Hindlimb muscle (tissue), 1 donor: ENCODE measurements around the gene MACC1. TPM values are rescaled to one million over a fixed set of nuclear protein-coding genes. Genes with fewer than 3 reads are reported as not detected.
"Not testable (repeated sequence)": the region's sequence is repeated elsewhere in the genome, so short reads cannot be mapped to it uniquely, and the experiment has no call there.

Source experiments
- DNase-seq: peaks from one replicate; pipeline ENCODE4 v3.0.0-alpha.2; 2013
- polyA plus RNA-seq: library from polyadenylated mRNA; unstranded; fragments of 120-200 nt; gene quantifications from one replicate; pipeline ENCODE4 v1.2.1, GENCODE V29; 2013; ENCODE audit not compliant: insufficient read length

Gene MACC1
- polyA plus RNA-seq, 1 donor: 0.09 TPM

DNA sequence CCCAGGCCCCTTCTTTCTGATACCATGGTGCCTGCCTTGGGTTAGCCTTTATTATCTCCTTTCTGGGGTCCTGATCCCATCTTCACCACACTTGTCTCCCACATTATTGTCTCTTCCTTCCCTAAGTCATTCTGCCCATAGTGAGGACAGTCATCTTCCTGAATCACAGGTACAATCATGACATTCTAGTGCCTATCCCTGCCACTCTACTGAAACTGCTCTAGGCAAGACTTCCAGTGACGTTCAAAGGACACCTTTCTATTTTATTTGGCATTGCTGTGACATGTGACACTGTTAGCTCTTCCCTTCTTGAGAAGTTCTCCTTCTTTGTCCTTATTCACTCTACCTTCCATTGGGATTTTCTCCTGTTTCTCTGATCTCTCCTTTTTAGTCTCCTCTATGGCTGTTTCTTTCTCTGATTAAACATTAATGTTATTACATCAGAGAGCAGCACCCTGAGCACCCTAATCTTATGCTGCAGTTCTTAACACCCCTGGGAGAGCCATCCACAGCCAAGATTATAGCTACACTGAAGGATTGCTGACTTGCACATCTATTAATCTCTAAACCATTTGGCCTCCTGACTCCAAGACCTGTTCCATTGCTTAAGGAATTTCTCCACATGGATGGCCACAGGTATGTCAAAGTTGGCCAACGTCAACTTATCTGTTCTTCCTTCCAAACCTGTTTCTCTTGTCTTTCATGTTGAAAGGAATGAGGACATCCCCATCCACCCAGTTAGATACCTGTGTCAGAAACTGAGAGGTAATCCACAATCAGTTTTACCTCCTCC is 10.9 kb downstream of the MACC1 start:
- DNase-seq: no peak

DNA sequence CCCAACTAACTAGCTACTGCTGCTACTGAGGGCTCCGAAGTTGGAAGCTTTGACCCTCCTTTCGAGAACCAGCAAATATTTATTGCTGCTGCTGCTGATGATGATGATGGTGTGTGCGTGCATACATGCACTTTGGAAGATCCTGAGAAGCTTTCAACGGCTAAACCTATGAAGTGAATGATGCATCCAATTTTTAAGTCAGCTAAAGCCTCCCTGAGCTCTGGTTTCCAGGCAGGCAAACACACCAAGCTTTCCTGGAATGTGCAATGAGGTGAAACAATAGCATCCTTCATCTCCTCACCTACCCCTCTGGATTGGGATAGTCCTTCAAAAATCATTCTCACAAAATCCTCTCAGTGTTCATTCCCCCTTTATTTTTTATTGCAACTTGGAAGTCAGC is 13.9 kb downstream of the MACC1 start:
- no peak for DNase-seq

DNA sequence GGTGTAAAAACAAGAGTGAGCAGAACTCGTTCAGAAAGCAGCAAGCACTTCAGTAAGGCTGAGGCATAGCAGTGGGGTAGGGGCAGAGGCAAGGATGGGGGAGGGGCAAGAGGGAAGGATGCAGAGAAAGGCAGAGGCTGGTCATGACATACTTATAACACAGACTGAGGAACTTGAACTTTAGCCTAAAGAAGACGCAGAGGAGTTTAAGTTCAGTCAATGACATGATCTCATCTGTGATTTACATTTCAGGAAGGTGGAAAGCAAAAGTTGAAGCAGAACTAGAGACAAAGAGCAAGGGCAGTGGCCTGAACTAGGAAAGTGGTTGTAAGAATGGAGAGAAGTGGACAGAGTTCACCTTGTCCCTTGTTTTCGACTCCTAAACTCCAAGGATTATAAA is 15.8 kb downstream of the MACC1 start:
- no peak for DNase-seq

DNA sequence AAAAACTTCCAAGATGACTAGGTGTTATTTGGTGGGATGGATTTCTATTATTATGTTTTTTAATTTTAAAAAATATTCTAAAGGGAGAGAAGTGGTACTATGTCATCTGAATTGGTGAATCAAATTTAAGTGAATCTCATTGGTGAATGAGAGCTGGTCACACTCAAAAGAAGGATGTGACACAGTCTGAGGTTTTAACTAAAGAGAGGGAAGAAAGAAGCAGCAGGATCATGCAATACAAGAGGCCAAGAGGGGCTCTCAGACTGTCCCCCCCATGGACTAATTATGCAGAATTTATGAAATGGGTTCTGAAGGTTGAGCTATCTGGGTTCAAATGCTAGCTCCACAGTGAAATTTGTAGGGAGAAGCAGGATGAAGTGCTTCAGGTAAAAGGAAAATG is 16.2 kb downstream of the MACC1 start:
- DNase-seq: no peak

DNA sequence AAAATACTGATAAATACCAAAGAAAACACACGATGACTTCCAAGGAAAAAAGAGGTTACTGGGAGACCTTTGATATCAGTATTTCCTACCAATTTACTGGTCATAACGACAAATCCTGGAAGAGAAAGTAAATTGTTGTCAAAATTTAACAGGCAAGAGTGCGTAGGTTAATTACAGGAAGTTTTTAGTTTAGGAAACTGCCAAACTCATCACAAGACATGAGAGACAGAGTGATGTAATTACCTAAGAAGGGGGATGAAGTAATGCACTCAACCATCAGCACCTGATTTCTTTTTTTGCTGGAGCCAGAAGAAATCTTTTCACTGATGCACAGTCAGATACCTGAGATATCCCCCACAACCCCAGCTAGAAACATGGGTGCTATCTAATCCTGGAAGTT is 16.8 kb downstream of the MACC1 start:
- DNase-seq: no peak

DNA sequence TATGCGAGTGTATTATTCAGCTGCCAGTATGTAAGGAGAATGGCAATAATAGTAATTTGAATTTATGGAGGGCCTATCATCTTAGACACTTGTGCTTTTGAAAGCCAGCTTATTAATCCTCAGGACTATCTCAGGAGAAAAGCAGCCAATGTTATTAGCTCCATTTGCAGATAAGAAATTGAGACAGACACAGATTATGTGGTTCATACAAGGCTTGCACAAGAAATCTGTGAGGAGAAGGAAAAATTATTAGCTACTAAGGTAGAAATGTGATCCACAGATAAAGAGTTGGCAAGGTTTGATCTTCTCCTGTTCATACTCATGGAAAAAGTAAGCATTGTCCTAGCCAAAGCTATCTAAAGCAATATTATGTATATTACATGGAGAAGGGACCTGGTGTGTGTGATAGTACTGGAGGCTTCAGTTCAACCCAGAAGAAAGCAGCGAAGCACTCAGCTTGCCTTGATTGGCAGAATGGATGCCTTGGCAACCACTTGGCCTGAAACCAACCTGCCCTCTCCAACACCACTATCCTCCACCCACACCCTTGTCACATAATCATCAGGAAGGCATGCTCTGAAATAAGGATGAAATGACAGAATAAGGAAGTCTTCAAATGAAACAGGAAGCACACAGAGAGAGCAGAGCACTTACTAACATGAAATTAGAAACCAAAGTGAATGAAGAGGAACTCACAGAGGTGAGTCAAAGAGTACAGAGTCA is 18.0 kb downstream of the MACC1 start:
- DNase-seq: no peak

DNA sequence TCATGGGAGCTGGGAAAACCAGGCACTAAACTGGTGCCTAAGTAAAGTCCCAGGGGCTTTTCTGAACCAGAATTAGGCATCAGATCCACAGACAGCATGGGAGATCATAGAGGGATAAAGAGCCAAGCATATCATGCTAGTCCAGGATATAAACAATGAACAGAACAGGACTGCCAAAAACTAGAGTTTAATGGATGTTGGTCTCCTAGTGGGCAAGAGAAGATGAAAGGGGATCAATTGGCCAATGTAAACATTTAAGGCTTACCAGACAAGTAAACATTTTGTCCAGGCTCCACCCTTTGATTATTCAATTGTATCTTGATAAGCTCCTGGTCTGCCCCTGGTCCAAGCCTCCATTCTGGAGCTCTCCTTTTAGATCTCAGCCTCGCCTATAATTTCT is 18.9 kb downstream of the MACC1 start:
- no peak for DNase-seq

DNA sequence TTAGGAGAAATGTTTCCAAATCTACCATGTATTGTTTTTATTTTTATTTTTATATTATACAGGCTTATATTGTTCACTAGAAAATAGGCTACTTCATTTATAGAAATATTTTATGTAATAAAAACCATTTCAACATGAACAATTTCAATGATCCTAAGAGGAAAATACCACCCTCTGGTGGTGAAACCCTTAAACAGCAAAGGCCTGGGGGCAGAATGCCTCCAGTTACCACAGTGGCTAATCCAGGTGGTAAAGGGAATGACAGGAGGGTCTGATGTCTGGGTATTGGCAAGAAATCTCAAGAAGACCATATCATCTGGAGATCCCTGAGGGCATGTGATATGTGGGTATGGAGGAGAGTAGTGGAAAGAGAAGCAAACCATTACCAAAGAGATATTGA is 19.3 kb downstream of the MACC1 start:
- DNase-seq: no peak

DNA sequence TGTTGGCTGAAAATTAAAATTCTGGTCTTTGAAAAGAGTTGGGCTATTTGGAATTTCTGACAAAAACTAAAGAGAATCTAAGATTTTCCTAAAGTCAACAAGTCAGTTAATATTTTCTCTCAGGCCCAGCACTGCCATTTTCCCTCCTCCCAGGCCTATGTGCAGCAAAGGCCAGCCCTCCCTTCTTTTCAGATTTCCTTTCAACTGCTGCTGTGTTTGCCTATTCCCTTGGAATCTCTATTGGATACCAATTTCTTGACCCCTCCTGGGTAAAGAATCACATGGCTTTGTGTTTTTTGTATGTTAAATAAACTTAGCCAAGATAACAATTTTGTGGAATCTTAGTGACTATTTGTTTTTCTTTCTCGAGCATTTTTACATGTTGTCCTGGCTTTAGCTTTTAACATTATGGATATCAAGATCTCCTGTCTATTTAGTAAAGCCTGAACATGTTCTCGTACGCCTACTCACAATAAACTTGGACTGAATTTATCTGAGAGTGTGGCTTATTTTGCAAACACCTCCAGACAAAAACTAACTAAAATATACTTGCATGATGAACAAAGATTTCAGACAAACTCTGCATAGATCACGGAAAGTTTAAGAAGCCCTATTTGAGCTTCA is 19.9 kb downstream of the MACC1 start:
- DNase-seq: no peak

DNA sequence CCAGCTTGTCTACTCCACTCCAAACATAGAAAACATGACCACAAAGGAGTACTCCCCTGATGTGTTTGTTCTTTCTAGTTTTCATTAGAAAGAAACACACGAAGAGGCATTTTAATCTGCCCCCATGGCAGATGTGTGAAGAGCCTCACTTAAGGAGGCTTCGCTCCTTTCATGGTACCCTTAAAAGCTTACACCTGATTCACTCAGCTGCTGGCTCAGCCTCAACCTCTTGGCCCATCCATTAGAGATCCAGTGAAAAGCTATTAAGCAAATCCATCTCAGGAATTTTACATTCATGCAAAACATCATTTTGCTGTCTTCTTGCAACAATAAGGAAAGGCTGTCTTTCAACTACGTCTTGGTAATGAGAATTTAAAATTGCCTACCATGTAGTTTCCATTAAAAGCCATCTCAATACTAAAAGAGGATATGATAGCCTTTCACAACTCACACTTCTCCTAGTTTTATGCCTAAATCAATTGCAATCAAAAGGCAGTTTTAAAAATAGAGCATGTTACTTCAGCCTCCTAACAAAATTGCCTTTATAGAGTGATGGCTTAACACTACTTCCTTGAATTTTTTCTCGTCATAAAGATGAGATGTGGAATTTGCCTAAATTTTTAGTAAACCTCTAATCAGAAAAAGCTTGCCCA is 22.7 kb downstream of the MACC1 start:
- no peak for DNase-seq

DNA sequence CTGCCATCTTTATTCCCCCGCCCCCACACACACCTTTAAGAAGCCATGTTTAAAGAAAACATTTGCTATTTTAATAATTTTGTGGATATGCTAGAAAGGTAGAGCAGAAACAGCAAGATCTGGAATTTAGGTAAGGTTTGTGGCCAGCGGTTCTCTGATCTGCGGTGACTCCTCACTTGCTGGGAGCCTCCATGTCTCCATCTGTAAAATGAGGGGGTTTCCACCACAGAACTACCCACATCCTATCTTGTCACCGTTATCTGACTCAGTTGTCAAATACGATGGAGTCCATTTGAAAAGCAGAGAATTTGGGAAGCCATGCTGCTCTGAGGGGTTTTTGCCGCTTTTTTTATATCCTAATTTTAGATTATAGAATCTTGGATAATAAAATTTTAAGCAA is 23.3 kb downstream of the MACC1 start:
- DNase-seq: no peak

DNA sequence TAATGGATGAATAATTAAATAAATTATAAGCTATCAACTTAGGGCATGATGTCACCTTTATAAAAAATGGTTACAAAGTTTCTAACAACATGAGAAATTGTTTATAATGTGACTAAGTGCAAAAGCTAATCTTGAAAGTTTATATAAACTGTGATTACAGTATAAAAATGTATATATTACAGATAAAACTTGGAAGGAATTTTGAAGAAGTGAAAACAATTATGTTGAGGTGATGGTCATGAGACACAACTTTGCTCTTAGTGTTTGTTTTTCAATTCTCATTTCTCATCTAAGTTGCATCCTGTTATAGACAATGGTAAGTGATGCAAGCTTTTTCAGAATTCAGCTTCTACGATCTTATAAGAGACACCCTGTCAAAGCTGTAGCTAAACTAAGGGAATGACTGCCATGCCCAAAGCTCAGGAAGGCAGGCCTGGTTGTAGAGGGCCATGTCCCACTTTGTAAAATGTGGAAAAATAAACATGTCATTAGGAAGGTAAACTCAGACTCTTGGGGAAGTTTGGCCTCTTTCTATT is 23.9 kb downstream of the MACC1 start:
- DNase-seq: no peak

DNA sequence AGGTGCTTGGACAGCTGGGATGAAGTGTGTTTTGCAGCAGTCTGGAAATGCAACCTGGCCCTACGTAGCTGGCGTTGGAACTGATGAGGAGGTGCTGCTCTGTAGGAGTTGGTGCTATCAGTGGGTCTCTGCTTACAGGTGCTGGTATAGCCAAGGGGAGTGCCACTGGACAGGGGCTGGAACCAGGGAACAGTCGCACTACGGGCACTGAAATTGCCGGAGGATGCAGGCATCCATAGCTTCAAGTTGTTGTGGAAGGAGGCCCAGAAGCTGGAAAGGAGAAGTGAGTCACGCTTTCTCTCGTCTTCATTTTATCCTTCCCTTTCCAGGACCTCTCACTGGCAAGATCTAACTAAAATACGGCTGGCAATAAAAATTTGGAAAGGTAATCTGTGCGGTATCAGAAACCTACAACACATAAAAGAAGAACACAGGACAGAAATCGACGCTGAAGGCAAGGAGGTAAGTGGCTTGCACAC is 25.8 kb downstream of the MACC1 start:
- no peak for DNase-seq

DNA sequence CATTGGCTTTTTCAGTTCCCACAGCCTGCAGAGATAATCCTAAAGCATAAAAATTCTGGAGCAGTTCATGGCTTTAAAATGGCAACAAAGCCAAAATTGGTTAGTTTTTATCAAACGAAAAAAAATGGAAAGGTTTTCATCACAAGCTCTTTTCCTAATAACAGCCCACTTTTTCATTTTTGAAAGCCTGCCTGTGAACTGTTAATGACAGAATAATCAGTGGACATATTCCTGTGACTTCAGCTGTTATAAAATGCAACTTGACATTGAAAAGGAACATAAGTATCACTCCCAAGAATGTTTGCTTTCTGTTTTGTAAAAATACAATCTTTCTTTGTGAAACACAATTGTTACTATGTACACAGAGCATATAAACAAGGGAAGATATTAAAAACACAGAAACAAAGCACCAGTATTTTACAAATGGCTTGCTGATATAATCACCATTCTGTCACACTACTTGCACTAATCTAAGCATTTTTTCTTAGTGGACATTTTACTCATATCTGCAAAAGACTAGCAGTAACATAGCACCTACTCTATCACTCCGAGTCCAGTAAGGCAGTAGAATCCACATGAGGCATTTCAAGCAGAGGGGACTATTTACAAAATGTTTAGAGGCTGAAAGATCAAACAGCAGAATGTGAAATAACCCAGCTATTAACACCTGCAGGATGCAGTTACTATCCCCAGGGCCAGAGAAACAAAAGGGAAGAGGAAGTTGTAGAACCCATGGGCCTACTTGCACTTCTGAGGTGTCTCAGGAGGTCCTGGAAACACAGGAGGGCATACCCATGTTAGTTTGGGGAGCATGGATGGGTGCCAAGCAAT is 26.4 kb downstream of the MACC1 start:
- no peak for DNase-seq

DNA sequence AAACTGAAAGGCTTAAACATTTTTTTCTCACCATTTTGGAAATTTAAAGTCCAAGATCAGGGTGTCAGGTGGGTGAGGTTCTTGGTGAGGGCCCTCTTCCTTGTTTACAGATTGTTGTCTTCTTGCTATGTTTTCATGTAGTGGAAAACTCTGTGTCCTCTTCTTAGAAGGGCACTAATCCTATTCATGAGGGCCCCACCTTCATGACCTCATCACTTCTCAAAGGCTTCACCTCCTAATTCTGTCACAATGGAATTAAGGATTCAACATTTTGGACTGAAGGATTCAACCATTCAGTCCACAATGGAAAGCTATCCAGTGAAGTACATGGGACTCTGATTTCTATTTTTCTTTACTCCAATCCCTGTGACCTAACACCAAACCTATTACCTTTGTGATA is 27.3 kb downstream of the MACC1 start:
- DNase-seq: no peak

DNA sequence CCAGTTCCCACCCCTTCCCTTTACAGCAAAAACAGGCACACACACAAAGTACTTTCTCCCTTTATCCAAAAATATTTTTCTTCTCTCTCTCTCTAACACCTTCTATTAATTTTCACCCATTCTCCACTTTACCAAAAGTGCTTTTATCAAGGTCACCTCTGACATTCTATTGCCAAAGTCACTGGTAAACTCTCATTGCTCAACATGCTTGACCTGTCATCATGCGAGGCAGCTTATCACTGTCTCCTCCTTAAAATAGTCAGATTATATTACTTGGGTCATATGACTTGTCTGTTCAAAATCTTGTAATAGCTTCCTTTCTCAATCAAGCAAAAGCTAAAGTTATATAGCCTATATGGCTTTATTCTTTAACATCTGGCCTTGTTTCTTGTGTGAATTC is 28.6 kb downstream of the MACC1 start:
- no peak for DNase-seq

DNA sequence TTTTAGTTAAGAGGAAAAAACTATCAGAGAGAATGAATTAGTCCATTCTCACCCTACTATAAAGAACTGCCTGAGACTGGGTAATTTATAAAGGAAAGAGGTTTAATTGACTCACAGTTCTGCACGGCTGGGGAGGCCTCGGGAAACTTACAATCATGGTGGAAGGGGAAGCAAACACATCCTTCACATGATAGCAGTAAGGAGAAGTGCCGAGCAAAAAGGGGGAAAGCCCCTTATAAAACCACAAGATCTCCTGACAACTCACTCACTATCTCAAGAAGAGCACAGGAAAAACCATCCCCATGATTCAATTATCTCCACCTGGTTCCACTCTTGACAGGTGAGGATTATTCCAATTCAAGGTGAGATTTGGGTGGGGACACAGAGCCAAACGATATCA is 29.3 kb downstream of the MACC1 start:
- not testable (repeated sequence) for DNase-seq

DNA sequence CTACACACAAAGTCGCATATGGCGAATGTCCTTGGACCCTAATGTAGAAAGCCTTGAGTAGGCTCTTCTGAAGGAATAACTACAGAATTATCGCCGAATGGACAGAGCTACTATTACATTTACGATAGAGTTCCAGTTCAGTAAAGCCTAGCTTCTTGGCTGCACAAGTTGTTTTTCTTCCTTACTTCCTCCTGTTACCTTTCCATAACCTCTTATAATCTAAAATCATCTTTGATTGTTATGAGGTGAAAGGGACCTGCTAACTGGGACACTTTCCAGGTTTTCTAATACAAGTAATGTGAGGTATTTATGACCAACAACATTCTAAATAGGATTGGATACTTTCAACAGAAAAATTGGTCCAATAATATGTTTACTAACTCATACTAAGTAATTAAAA is 31.2 kb downstream of the MACC1 start:
- DNase-seq: no peak

DNA sequence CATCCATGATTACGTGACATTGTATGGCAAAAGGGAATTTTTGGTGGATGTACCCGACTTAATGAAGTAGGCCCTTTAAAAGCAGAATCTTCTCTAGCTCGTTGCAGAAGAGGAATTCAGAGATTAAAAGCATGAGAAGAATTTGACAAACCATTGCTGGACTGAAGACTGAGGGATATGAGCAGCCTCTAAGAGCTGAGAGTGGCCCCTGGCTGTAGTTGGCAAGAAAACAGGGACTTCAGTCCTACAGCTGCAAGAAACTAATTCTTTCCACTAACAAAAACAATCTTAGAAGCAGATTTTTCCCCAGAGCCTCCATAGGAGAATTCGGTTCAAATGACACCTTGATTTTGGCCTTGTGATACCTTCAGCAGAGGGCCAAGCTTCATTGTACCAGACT is 34.1 kb downstream of the MACC1 start:
- DNase-seq: no peak

DNA sequence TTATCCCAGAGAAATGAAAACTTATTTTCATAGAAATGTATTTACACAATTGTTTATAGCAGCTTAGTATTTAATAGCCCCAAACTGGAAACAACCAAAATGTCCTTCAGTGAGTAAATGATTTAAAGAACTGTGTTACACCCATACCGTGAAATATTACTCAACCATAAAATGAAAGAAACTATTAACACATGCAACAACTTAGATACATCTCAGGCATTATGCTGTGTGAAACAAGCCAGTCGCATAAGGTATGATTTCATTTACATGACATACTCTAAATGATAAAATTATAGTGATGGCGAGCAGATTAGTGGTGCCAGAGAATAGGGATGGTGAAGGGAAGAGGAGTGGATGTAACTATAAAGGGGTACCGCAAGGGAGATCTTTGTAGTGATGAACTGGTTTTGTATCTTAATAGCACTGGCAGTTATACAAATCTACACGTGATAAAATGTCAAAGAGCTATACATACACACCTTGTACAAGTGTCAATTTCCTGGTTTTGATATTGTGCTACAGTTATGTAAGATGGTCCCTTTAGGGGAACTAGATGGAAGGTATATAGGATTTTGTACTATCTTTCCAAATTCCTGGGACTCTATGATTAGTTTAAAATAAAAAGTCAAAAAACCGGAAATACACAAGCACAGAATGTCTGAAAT is 40.5 kb downstream of the MACC1 start:
- DNase-seq: no peak

DNA sequence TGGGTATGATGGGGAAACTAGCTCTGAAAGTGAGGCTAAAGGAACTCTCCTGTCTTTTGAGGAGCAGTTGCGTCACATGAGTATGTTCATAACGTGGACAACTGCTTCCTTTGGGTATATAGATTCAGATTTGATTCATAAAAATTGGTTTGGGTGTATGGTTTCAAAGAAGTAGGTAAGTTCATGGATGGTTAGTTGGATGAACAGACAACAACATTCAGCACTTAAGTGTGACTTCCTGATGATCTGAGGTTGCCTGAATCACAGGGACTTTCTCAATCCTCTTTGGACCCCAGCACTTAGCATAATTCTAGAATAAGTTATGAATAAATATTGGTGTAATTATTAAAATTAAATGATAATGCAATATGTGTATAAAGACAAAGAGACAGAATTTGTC is 43.4 kb downstream of the MACC1 start:
- DNase-seq: no peak
